ELR (cell line): ENCODE data around the gene SLC4A1.

Source experiments
- DNase-seq: peaks from one replicate; pipeline ENCODE4 v3.0.0-alpha.2; 2015; ENCODE audit warnings: low read depth

SLC4A1 gene

GRCh38 chr17:44220213-44221083 lies 47.5 kb downstream of the SLC4A1 start:
- peak; percentile 63 for DNase-seq

DNA sequence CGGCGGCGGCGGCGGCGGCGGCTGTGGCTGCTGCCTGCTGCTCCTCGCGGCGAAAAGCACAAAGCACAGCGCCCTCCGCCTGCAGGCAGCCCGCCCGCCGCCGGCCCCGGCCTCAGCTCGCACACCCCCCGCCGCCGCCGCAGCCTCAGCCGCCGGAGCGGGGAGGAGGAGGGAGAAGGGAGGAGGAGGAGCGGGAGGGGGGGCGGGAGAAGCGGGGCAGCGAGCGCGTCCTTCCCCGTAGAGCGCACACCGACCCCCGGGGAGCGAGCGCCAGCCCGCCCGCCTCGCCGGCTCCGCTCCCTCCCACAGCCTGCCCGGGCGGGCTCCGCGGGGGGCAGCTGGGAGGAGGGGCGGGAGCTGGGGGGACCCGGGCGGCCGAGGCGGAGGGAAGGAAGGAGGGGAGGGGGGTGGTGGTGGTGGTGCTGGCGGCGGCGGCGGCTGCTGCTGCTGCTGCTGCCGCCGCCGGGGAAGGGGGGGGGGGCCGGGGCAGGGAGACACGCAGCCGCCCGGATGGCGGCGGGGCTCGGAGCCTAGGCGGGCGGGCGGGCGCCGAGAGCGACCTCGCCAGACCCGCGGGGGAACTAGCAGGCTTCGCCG lies 48.2 kb downstream of the SLC4A1 start, which contains the start of gene UBTF:
Gene UBTF (minus strand): TSS at position 60 of the 597 bp plus-strand sequence. CDS start 1,446 bp downstream, outside the sequence.
- peak; percentile 81 for DNase-seq

DNA sequence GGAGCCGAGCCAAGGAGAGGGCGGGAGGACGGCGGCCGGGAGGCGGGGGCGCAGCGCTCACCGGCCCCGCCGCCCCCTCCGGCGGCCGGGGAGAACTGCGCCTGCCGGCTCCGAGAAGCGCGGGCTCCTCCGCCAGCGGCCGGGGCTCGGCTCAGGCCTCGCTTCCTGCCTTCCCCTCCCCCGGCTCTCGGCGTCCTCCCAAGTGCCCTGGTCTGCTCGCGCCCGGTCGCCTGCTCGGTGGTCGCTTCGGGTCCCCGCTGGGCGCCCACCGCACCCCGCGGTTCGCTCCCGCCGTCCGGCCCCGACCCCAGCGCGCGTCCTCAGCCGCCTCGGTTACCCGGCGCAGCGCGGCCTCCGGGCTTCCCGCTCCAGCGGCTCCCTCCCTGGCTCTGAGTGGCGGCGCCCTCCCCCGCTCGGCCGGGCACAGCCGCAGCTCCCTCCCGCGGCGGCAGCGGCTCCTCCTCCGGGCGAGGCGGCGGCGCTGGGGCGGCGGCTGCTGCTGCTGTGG lies 48.8 kb downstream of the SLC4A1 start:
- peak; percentile 87 for DNase-seq

DNA sequence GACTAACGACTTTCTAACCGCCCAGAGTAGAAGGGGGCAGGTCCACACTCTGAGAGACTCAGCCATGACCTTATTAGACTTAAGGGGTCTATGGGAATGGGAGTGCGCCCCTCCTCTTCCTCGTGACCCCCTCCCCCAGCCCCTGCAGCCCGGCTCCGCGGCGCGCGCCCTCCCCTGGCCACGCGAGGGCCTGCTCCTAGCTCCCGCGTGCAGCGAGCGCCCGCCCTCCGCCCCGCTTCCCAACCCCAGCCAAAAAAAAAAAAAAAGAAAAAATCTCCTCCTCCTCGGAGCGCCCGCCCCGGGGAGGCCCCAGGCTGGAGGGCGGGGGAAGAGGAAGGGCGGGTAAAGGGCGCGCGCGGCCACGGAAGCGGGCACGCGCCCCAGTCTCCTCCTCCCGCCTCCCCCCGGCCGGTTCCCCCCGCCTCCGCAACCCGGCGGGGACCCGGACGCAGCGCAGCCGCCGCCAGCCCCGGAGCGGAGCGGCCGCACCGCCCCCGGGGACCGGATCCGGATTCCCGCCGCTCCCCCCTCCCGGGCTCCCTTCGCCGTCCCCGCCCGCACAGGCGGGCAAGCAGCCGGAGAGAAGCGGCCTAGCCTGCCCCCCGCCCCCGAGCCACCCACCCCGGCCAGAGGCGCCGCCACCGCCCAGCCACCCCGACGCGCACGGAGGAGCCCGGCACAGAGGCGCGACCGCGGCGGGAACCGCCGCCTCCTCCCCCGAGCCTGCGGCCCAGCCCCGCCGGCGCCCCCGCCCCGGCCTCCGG lies 49.4 kb downstream of the SLC4A1 start:
- peak; percentile 96 for DNase-seq

DNA sequence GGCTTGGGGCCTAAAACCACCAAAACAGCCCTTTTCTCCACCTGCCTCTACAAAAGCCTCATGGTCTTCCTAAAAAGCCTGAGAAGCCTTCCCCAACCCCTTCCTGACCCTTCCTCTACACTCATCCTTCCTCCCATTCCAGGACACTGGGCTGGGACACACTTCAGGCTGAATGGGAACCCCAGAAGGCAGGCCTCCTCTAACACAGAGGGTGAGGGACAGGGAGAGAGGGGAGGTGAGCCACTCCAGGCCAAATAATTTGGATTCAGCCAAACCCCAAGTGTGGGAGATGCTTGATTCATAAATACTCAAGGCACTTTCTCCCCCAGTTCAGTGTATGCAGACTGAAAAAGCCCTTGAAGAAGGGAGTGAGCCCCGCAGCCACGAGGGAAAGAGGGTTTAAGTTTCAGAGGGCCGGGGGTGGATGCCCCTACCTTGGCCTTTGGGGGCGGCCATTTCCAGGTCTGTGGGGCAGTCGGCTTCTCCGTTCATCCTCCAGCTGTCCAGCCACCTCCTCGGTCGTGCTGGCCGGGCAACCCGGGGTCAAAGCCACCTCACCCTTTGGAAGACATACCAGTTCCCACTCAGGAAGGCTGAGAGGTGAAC lies 50.1 kb downstream of the SLC4A1 start:
- DNase-seq: no peak

DNA sequence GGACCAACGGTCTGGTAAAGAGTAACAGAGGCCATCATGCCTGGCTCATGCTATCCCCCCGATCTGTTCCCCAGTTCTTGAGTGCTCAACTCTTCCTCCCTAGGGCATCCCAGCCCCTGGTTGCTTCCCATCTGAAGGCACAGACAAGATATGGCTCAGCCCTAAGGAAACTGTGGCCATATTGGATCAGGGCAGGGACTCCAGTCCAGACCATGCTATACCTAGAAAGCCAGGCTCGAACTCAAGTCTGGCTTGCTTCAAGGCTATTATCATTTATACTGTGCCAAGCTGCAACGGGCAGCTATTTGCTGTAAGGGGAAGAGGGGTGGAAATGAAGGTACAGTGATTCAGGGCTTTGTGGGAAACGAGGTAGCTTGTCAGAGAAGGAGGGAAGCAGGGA lies 51.2 kb downstream of the SLC4A1 start:
- DNase-seq: no peak

- DNase-seq: no peak
Observed at GRCh38 chr17:44216173-44216572, 51.8 kb downstream of the SLC4A1 start.

- DNase-seq: no peak
Observed at GRCh38 chr17:44214896-44215295, 53.0 kb downstream of the SLC4A1 start.

DNA sequence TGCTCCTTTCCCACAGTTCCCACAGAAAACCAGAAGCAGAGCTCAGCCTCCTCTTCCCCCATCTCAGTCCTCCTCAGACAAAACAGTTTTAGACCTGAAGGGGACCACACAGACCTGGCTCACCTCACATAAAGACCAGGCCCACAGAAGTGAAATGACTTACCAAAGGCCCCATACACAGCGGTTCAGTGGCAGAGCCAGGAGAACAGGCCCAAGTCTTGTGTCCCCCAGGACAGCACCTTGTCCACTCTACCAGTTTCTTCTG lies 53.8 kb downstream of the SLC4A1 start:
- no peak for DNase-seq

DNA sequence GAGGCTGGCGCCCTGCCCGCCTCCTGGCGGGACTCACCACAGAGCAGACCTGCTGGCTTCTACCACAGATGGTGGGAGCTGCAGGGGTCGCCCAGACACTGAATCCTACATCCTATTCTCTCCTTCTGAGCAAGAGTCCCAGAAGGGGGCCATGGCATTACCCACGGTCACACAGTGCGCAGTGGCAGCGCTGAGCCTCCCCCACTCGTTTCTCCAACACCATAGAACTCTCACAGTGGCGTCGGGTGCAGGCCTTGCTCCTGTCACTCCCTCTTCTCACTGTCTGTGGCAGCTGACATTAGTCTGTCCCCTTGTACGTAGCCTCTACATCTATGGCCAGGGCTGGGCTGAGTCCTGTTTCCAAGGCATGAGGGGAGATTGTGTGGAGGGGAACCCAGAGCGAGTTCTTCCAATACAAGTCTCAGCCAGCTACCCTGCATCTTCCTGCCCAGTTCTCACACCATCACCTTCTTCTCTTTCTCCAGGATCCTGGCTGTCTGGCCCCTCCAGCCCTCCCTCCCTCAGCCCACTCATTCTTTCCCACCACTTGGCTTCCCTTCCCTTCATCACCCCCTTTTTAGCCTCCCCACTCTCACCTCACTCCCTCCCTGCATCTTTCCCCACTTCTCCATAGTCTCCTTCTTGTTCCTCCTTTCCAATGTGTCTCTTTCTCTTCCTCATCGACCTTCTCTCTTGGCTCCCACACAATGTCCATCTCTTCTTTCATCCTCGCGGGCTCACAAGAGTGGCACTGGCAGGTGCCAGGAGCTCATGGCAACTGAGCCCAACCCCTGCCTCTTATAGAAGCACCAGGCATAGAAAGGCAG lies 54.3 kb downstream of the SLC4A1 start:
- DNase-seq: no peak

DNA sequence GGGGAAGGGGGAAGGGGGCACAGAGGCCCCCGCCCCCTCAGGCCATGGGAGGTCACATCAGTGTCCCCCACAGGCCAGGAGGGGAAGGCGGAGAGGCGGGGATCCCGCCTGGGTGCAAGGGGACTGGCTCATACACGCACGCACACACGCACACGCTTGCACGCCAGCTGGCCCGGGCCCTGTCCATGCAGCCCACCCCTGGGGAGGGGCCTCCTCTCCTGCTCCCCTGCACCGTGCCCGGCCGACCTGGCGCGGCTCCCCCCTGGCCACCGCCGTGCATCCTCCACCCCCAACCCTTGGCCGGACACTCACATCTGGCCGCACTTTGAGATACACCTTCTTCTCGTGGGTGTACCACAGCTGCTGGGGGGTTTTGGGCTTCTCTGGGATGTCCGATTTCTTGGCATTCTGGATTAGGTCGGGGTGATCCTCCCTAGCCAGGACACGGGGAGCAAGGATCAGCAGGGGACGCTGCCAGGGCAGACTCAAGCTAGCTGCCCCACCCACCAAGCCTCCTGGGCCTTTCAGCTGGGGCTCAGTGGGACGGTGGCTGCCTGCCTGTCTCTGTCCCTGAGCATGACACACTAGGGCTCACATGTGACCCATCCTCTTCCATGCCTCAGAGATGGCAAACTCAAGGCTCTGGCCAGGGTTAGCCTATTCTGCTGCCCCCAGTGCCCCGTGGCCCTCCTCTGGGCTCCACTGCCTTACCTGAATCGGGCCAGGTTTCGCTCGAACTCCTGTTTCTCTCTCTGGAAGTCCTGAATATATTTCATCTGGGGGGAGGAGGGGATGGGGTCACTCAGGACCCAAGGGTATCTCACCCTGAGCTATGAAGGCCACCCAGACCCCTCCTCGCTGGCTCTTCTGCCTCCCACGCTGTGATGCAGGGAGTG lies 55.2 kb downstream of the SLC4A1 start:
- DNase-seq: no peak

DNA sequence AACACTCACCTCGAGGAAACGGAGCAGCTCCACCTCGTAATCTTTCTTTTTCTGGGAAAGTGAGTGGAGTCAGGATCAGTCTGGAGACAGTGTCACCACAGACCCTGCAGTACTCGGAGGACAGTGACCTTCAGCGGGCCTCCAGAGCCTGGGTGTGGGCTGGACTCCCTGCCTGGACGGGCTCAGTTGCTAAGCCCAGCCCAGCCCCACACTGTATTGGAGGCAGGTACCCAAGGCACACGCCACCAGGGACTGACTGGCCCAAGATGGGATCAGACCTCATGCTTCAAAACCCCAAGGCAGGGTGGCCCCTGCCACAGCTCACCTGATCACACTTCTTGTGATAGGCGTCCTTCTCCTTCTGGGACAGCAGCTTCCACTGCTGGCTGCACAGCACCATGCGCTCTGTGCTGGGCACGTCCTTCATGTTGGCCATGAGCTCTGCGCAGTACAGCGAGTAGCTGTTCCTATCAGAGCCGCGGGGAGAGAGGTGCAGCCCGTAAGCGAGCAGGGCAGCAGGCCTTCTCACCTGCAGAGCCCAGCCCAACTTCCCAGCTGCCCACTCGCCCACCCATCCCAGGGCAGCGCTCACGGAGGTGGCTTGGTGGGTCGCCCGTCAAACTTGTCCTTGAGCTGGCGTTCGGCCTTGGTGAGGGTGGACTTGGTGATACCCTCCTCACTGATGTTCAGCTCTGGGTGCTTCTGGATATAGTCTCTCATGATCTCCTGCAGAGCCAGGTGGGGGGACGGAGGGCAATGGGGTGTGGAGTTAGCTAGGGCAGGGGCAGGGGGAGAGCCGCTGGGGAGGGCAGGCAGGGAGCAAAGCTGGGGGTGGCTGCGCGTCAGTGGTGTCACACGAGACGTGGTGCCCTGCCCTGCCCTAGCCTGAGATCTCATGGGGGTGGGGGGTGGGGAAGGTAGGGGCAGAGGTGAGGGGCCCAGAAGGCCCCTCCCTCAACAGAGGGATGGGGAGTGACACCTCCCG lies 56.4 kb downstream of the SLC4A1 start:
- no peak for DNase-seq

GRCh38 chr17:44210342-44211192 lies 57.4 kb downstream of the SLC4A1 start:
- DNase-seq: peak; percentile 89

DNA sequence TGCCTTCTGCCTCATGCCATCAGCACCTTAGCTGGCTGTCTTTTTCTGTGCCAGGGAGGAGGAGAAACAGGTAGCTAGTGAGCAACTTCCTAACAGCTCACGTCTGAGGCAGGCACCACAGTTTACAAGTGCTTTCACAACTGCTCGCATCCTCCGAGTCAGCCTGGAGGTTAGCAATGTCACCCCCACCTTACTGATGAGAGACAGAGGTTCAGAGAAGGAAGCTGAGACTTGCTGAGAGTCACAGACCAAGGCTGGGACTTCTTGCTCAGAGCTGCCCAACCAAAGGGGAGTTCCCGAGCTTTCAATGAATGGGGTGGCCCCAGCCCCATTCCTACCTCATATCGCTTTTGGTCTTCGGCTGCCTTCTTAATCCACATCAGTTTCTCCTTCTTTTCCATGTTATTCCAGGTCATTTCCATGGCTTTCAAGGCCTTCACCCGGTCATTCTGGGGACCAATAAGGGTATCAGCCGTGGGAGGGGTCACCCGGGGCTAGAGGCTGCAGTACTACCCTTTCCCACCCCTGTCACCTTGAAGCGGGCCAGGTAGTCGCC lies 58.1 kb downstream of the SLC4A1 start:
- peak; percentile 67 for DNase-seq

- no peak for DNase-seq
Observed at GRCh38 chr17:44207743-44208142, 60.2 kb downstream of the SLC4A1 start.

GRCh38 chr17:44207319-44207718 lies 60.6 kb downstream of the SLC4A1 start:
- no peak for DNase-seq

DNA sequence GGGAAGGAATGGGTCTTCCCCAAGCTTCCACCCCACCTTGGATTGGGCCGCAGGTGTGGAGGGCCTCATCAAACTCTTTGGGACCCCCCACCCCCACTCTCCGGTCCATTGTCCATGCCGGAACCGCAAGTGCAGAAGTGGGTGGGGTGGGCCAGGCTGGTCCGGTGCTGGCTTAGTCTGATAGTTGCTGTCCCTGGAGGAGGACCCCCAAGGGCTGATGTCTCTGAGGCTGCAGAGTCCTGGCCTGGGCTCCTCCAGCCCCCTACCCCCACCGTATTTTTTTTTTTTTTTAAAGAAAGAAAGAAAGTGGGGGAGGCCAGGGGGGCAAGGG lies 61.1 kb downstream of the SLC4A1 start:
- no peak for DNase-seq
